A549 (cell line): ENCODE data around the gene OR6C2. TPM values are rescaled to one million over a fixed set of nuclear protein-coding genes. Genes with fewer than 3 reads are reported as not detected.
"Not testable (repeated sequence)": the region's sequence is repeated elsewhere in the genome, so short reads cannot be mapped to it uniquely, and the experiment has no call there.

Source experiments
- ATAC-seq, 2 experiments: fragments of 200-7000 bp in 1 of 2; fragments of >200 bp in 1 of 2; cut with Nextera tagmentation in 1 of 2; cut with Tn5 transposase in 1 of 2; 3 replicates each; pipeline versions ENCODE4 v1.8.0 to v1.9.1; 2018 to 2020; ENCODE audit warnings: mild to moderate bottlenecking in 1 of 2, moderate library complexity in 1 of 2
- CTCF ChIA-PET: fragments of 300-600 bp; sonication (Branson Sonifier 250); formaldehyde crosslinking; extraction: SDS; loops from one replicate; lab custom pipeline; 2021; ENCODE audit warnings: antibody characterized with exemption, inconsistent platforms; lab: Yijun Ruan, JAX
- POLR2A ChIA-PET: fragments of 350-600 bp; formaldehyde crosslinking; extraction: SDS; loops from one replicate; lab custom pipeline; 2021; ENCODE audit warnings: antibody characterized with exemption, inconsistent platforms; lab: Yijun Ruan, JAX
- DNase-seq, 2 experiments: peaks; one replicate each; pipeline versions ENCODE4 v3.0.0 to v3.0.0-alpha.2; 2011 to 2016; ENCODE audit warnings: low read depth in 1 of 2, low spot score in 1 of 2
- FAIRE-seq: peaks from 2 replicates; lab custom pipeline; 2011; peaks lifted over from hg19 to GRCh38; lab: Jason Lieb, UNC
- H3K27ac ChIP-seq, 2 experiments: fragments of >200 bp; sonication (Bioruptor Twin); formaldehyde crosslinking; 3 replicates each; pipeline ENCODE4 v1.5.1; 2016 to 2017
- H3K4me1 ChIP-seq: fragments of >200 bp; sonication (Bioruptor Twin); formaldehyde crosslinking; 3 replicates; pipeline ENCODE4 v1.6.1; 2016
- H3K4me2 ChIP-seq: fragments of >200 bp; sonication (Bioruptor Twin); formaldehyde crosslinking; 3 replicates; pipeline ENCODE4 v1.6.1; 2016
- H3K4me3 ChIP-seq: fragments of >200 bp; sonication (Bioruptor Twin); formaldehyde crosslinking; 3 replicates; pipeline ENCODE4 v1.5.1; 2016
- H3K9me3 ChIP-seq: fragments of >200 bp; sonication (Bioruptor Twin); formaldehyde crosslinking; 3 replicates; pipeline ENCODE4 v1.6.1; 2016
- CHD2 ChIP-seq: fragments of 150-350 bp; IDR thresholded peaks from 2 replicates; pipeline ENCODE4 v1.6.1; 2014; ENCODE audit warnings: low read length; ENCODE audit not compliant: partially characterized antibody
- FOSL2 ChIP-seq, 2 experiments: fragments of 450-650 bp in 1 of 2; fragments of >200 bp in 1 of 2; sonication (Bioruptor Twin) in 1 of 2; formaldehyde crosslinking; IDR thresholded peaks; 2 replicates each; pipeline versions ENCODE4 v1.5.0 to v1.6.1; 2016 to 2020; ENCODE audit warnings: mild to moderate bottlenecking in 1 of 2, moderate library complexity in 1 of 2
- MAFK ChIP-seq: fragments of 450-650 bp; IDR thresholded peaks from 2 replicates; pipeline ENCODE4 v1.6.1; 2014; ENCODE audit not compliant: partially characterized antibody
- PBX3 ChIP-seq: IDR thresholded peaks from 2 replicates; pipeline ENCODE4 v1.6.1; 2012
- RAD21 ChIP-seq, 2 experiments: fragments of >200 bp in 1 of 2; sonication (Bioruptor Twin) in 1 of 2; formaldehyde crosslinking in 1 of 2; IDR thresholded peaks in 1 of 2; conservative IDR thresholded peaks in 1 of 2; 2 replicates in 1 of 2; 3 replicates in 1 of 2; pipeline ENCODE4 v1.6.1; 2012 to 2018; ENCODE audit warnings: inconsistent platforms in 1 of 2
- whole genome bisulfite sequencing: methylation state at CpG from one replicate; pipeline ENCODE4 v1.1.6; 2017; ENCODE audit errors: missing lambda C conversion rate; 5-methylcytosine and 5-hydroxymethylcytosine counted together
- polyA plus RNA-seq, 4 experiments: library from polyadenylated mRNA; depleted of rRNA in 3 of 4; stranded (reverse); fragments of >200 nt; fragmentation: RNase III in 1 of 4; extraction: RNeasy Plus Mini Kit Qiagen cat#74134 plus additional on column Dnase treatment in 1 of 4; gene quantifications; 2 replicates in 3 of 4; 3 replicates in 1 of 4; pipeline ENCODE4 v1.2.3, GENCODE V29; 2011 to 2017
- TF ChIP-seq, protein P1 (sequence below): fragments of 250-450 bp; sonication (Bioruptor Pico); IDR thresholded peaks from 2 replicates; pipeline ENCODE4 v1.5.0; 2021; ENCODE audit warnings: mild to moderate bottlenecking, moderate library complexity, borderline replicate concordance

OR6C2 gene
- polyA plus RNA-seq, 2 of the 4 experiments (the other 2 are of a cell fraction): not detected

DNA sequence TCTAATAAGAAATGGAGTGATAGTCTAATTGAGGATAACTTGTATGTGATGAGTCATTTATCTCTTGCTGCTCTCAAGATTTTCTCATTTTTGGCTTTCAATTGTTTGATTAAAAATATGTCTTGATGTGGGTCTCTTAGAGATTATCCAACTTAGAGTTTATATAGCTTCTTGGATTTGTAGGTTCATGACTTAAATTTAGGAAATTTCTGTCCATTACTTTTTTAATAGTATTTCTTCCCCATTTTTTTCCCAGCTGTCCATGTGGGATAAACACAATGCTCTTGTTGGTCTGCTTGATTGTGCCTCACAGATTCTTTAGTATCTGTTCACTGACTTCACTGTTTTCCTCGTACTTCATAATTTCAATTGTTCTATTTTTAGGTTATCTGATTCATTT, 36.0 kb upstream of the OR6C2 start:
- DNase-seq (no peak), FAIRE-seq (no peak), ATAC-seq (no peak)
- CTCF ChIA-PET: no interaction called here
- POLR2A ChIA-PET: no interaction called here
- no peak overlapping the region for H3K4me2 ChIP-seq
- no peak for TF ChIP-seq FOSL2 (IDR thresholded peaks at IDR 0.05)
- peak; percentile 31; the same call in 1 of the 2 replicates for TF ChIP-seq FOSL2 (CRISPR knock-in tag; IDR thresholded peaks at IDR 0.05)
- no peak for TF ChIP-seq CHD2
- no peaks in the 10 kb centered on the region for H3K4me1 ChIP-seq
- no peak overlapping the region for H3K27ac ChIP-seq
- 0% methylated on average over 1 of the region's 1 CpG for WGBS
- H3K9me3 ChIP-seq: no peaks in the 10 kb centered on the region
- H3K4me3 ChIP-seq: no peak overlapping the region

GRCh38 chr12:55409133-55409532, 34.7 kb upstream of the OR6C2 start:
- DNase-seq, POLR2A ChIA-PET, H3K4me3 ChIP-seq, H3K4me2 ChIP-seq, H3K27ac ChIP-seq, FAIRE-seq, ATAC-seq, H3K4me1 ChIP-seq, H3K9me3 ChIP-seq, CTCF ChIA-PET: not testable (repeated sequence)
- WGBS: 3% methylated on average over 1 of the region's 1 CpG
- TF ChIP-seq MAFK: peak; percentile 82

DNA sequence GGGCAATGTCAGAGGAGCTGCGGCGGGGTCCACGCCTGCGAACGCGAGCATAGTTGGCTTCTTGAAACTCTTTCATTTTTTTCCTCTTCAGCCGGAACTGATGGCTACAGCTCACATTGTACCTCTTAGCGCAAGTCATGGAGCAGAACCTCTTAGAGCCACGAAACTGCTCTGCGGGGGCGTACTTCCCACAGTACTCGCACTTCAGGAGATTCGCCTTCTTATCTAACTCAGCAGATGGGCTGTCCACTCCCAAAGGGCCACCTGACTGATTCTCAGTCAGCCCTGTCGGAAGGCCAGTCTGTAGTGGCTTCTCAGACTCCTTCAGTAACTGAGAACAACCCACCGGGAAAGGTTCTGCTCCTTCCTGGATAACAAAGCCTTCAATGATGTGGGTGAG, 31.7 kb upstream of the OR6C2 start:
- H3K4me1 ChIP-seq, DNase-seq, FAIRE-seq, CTCF ChIA-PET, H3K4me3 ChIP-seq, H3K27ac ChIP-seq, ATAC-seq, POLR2A ChIA-PET, H3K9me3 ChIP-seq, H3K4me2 ChIP-seq: not testable (repeated sequence)
- WGBS: 72% methylated on average over 15 of the region's 15 CpGs

- FAIRE-seq, POLR2A ChIA-PET, H3K4me1 ChIP-seq, DNase-seq, H3K27ac ChIP-seq, H3K4me3 ChIP-seq, H3K9me3 ChIP-seq, H3K4me2 ChIP-seq, CTCF ChIA-PET: not testable (repeated sequence)
- 10% methylated on average over 2 of the region's 6 CpGs for WGBS
- ATAC-seq: peak in 1 of 2 experiments; percentile 57; a peak in 3 of 6 replicates
Measured at GRCh38 chr12:55413498-55414388, 30.1 kb upstream of the OR6C2 start.

- ATAC-seq, POLR2A ChIA-PET: not testable (repeated sequence)
- 54% methylated on average over 6 of the region's 11 CpGs for WGBS
Measured at GRCh38 chr12:55414396-55414823, 29.5 kb upstream of the OR6C2 start.

DNA sequence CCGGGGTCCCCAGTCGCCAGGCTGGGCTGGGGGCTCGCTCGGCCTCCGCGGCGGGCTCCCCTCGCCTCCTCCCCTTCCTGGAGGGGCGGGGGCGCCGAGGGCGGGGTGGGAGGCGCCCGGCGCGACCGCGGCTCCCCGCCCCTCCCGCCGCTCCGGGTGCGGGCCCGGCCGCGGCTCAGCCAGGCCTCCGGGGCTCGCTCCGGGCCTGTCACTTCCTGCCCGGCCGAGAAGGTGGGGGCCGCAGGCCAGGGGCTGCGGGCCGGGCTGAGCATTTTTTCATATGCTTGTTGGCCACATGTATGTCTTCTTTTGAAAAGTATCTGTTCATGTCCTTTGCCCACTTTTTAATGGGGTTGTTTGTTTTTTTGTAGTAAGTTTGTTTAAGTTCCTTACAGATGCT, 29.0 kb upstream of the OR6C2 start:
- FAIRE-seq, H3K4me2 ChIP-seq, H3K4me3 ChIP-seq, H3K9me3 ChIP-seq, H3K4me1 ChIP-seq, CTCF ChIA-PET, POLR2A ChIA-PET, H3K27ac ChIP-seq, DNase-seq: not testable (repeated sequence)
- WGBS: 18% methylated on average over 5 of the region's 34 CpGs
- ATAC-seq: peak; percentile 62 to 97

More at GRCh38 chr12:55414396-55414823, 29.5 kb upstream of the OR6C2 start:
- H3K4me2 ChIP-seq, H3K9me3 ChIP-seq, H3K27ac ChIP-seq, H3K4me1 ChIP-seq, H3K4me3 ChIP-seq, CTCF ChIA-PET, DNase-seq, FAIRE-seq: not testable (repeated sequence)

- no peak for FAIRE-seq
- H3K27ac ChIP-seq: no peak overlapping the region
- ATAC-seq: no peak
- ChIA-PET POLR2A (no interaction called here), CTCF (no interaction called here)
- no peak overlapping the region for H3K4me3 ChIP-seq
- H3K4me2 ChIP-seq: no peak overlapping the region
- no peak for DNase-seq
- no peaks in the 10 kb centered on the region for H3K9me3 ChIP-seq
- 25% methylated on average over 1 of the region's 1 CpG for whole genome bisulfite sequencing
- H3K4me1 ChIP-seq: no peaks in the 10 kb centered on the region
- TF ChIP-seq RAD21 (conservative IDR thresholded peaks at IDR 0.05 in 1 of 2, IDR thresholded peaks at IDR 0.05 in 1 of 2) (no peak), PBX3 (no peak)
- TF ChIP-seq, protein P1, sequence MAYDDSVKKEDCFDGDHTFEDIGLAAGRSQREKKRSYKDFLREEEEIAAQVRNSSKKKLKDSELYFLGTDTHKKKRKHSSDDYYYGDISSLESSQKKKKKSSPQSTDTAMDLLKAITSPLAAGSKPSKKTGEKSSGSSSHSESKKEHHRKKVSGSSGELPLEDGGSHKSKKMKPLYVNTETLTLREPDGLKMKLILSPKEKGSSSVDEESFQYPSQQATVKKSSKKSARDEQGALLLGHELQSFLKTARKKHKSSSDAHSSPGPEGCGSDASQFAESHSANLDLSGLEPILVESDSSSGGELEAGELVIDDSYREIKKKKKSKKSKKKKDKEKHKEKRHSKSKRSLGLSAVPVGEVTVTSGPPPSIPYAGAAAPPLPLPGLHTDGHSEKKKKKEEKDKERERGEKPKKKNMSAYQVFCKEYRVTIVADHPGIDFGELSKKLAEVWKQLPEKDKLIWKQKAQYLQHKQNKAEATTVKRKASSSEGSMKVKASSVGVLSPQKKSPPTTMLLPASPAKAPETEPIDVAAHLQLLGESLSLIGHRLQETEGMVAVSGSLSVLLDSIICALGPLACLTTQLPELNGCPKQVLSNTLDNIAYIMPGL (CRISPR knock-in tag): no peak
Measured at GRCh38 chr12:55416961-55417360, 26.9 kb upstream of the OR6C2 start.
